Hepatocyte (in vitro differentiated cells): ENCODE data around the gene NOL12. TPM values are rescaled to one million over a fixed set of nuclear protein-coding genes. Genes with fewer than 3 reads are reported as not detected.

Source experiments
- DNase-seq: peaks from one replicate; pipeline ENCODE4 v3.0.0-alpha.2; 2016; ENCODE audit warnings: low spot score
- H2AFZ ChIP-seq: fragments of 200-600 bp; sonication (generic); 2 replicates; pipeline ENCODE4 v1.6.0; 2016; ENCODE audit warnings: antibody characterized with exemption, mild to moderate bottlenecking
- H3K27ac ChIP-seq: fragments of 200-600 bp; sonication (generic); 2 replicates; pipeline ENCODE4 v1.5.1; 2016; ENCODE audit warnings: mild to moderate bottlenecking
- H3K27me3 ChIP-seq: fragments of 200-600 bp; sonication (generic); 2 replicates; pipeline ENCODE4 v1.6.1; 2016
- H3K36me3 ChIP-seq: fragments of 200-600 bp; sonication (generic); replicated peaks from 2 replicates; pipeline ENCODE4 v1.5.1; 2016; ENCODE audit warnings: low read depth; ENCODE audit not compliant: insufficient read depth
- H3K4me1 ChIP-seq: fragments of 200-600 bp; sonication (generic); 2 replicates; pipeline ENCODE4 v1.5.1; 2016; ENCODE audit warnings: mild to moderate bottlenecking, moderate library complexity; ENCODE audit not compliant: insufficient read depth
- H3K4me2 ChIP-seq: fragments of 200-600 bp; sonication (generic); 2 replicates; pipeline ENCODE4 v1.6.0; 2016
- H3K4me3 ChIP-seq: fragments of 200-600 bp; sonication (generic); 2 replicates; pipeline ENCODE4 v1.5.1; 2016; ENCODE audit warnings: mild to moderate bottlenecking
- H3K79me2 ChIP-seq: fragments of 200-600 bp; sonication (generic); 2 replicates; pipeline ENCODE4 v1.6.0; 2017; ENCODE audit warnings: mild to moderate bottlenecking
- H3K9me2 ChIP-seq: fragments of 200-600 bp; sonication (generic); replicated peaks from 2 replicates; pipeline ENCODE4 v1.6.0; 2017; ENCODE audit warnings: mild to moderate bottlenecking; ENCODE audit not compliant: insufficient read depth
- H3K9me3 ChIP-seq: fragments of 200-600 bp; sonication (generic); 2 replicates; pipeline ENCODE4 v1.5.1; 2016; ENCODE audit warnings: low read depth, mild to moderate bottlenecking
- H4K20me1 ChIP-seq: fragments of 200-600 bp; sonication (generic); 2 replicates; pipeline ENCODE4 v1.6.0; 2016; ENCODE audit warnings: mild to moderate bottlenecking; ENCODE audit not compliant: insufficient read depth, poor library complexity, severe bottlenecking
- CTCF ChIP-seq: fragments of 200-600 bp; sonication (generic); IDR thresholded peaks from 2 replicates; pipeline ENCODE4 v1.5.1; 2016; ENCODE audit warnings: antibody characterized with exemption, mild to moderate bottlenecking; ENCODE audit not compliant: poor library complexity
- EZH2 ChIP-seq: fragments of 200-600 bp; sonication (generic); IDR thresholded peaks from 2 replicates; pipeline ENCODE4 v1.6.1; 2016; ENCODE audit warnings: antibody characterized with exemption, mild to moderate bottlenecking, borderline replicate concordance
- EZH2phosphoT487 ChIP-seq: fragments of 200-600 bp; sonication (generic); IDR thresholded peaks from one replicate; pipeline ENCODE4 v1.6.1; 2018; ENCODE audit warnings: antibody characterized with exemption, mild to moderate bottlenecking, low read depth, moderate library complexity; ENCODE audit not compliant: unreplicated experiment, severe bottlenecking
- whole genome bisulfite sequencing: methylation state at CpG from one replicate; pipeline ENCODE4 v1.1.6; 2016; ENCODE audit warnings: low lambda C conversion rate; ENCODE audit errors: missing lambda C conversion rate; 5-methylcytosine and 5-hydroxymethylcytosine counted together
- polyA plus RNA-seq: library from polyadenylated mRNA; unstranded; fragments of >200 nt; fragmentation: Nextera tagmentation; extraction: Ambion mirVana; gene quantifications from 2 replicates; pipeline ENCODE4 v1.2.1, GENCODE V29; 2016
- small RNA-seq: library from RNA; depleted of rRNA; stranded (forward); fragments of <200 nt; gene quantifications from one replicate; pipeline ENCODE3, GENCODE V24; 2014
- total RNA-seq: library from RNA; depleted of rRNA; stranded (reverse); fragments of >200 nt; gene quantifications from 2 replicates; pipeline ENCODE4 v1.2.3, GENCODE V29; 2014

The NOL12 gene
- total and polyA plus RNA-seq, 2 experiments from 2014 or later = 11.4 to 27.6 TPM

- Histone ChIP-seq H3K36me3 (no peaks in the 10 kb centered on the region), H3K79me2 (peaks cover 25% of the 10 kb centered on the region), H3K9me3 (no peaks in the 10 kb centered on the region), H3K9me2 (no peaks in the 10 kb centered on the region), H3K27me3 (no peaks in the 10 kb centered on the region), H3K27ac (peak overlapping the region; percentile 67), H4K20me1 (peaks cover 3% of the 10 kb centered on the region), H3K4me1 (peaks cover 49% of the 10 kb centered on the region), H3K4me3 (no peak overlapping the region), H3K4me2 (no peak overlapping the region), H2AFZ (no peak overlapping the region)
- 76% methylated on average over 16 of the region's 16 CpGs for WGBS
- no peak for TF ChIP-seq EZH2phosphoT487
- TF ChIP-seq EZH2 = no peak
- no peak for TF ChIP-seq CTCF
- peak; percentile 64 for DNase-seq
These were observed 56.4 kb downstream of the NOL12 start for GRCh38 chr22:37742376-37743171.

Small RNA genes within 50 kb of the gene (small RNA-seq; reads per million reads assigned to genes)
- not detected for gene RN7SL385P

Other genes starting within 250 kb of the NOL12 start
- 1.7 and 3.3 TPM in 2 replicates for gene MFNG, start 200.0 kb upstream of the NOL12 start, total RNA-seq
- gene MFNG, start 200.0 kb upstream of the NOL12 start, polyA plus RNA-seq = 3.3 and 6.3 TPM in 2 replicates
- gene CARD10, start 166.9 kb upstream of the NOL12 start, total RNA-seq = 19.1 and 23.4 TPM in 2 replicates
- gene CARD10, start 166.9 kb upstream of the NOL12 start, polyA plus RNA-seq = 28.7 and 31.2 TPM in 2 replicates
- gene CDC42EP1, start 125.9 kb upstream of the NOL12 start, total RNA-seq = 31.4 and 34.6 TPM in 2 replicates
- gene CDC42EP1, start 125.9 kb upstream of the NOL12 start, polyA plus RNA-seq = 146 and 149 TPM in 2 replicates
- 60.1 and 80.9 TPM in 2 replicates for gene LGALS2, start 106.3 kb upstream of the NOL12 start, total RNA-seq
- gene LGALS2, start 106.3 kb upstream of the NOL12 start, polyA plus RNA-seq = 115 and 125 TPM in 2 replicates
- 25.5 and 30.2 TPM in 2 replicates for gene GGA1, start 77.5 kb upstream of the NOL12 start, total RNA-seq
- 51.5 and 75.3 TPM in 2 replicates for gene GGA1, start 77.5 kb upstream of the NOL12 start, polyA plus RNA-seq
- gene SH3BP1, start 46.7 kb upstream of the NOL12 start, total RNA-seq = 6.4 and 14.0 TPM in 2 replicates
- 12.3 and 21.6 TPM in 2 replicates for gene SH3BP1, start 46.7 kb upstream of the NOL12 start, polyA plus RNA-seq
- gene PDXP, start 27.6 kb upstream of the NOL12 start, total RNA-seq = 15.0 and 18.3 TPM in 2 replicates
- gene PDXP, start 27.6 kb upstream of the NOL12 start, polyA plus RNA-seq = 25.0 and 27.6 TPM in 2 replicates
- 780 and 875 TPM in 2 replicates for gene LGALS1, start 10.7 kb upstream of the NOL12 start, total RNA-seq
- 565 and 568 TPM in 2 replicates for gene LGALS1, start 10.7 kb upstream of the NOL12 start, polyA plus RNA-seq
- gene TRIOBP, start 10.7 kb downstream of the NOL12 start, total RNA-seq = 51.2 and 57.2 TPM in 2 replicates
- 96.1 and 97.4 TPM in 2 replicates for gene TRIOBP, start 10.7 kb downstream of the NOL12 start, polyA plus RNA-seq
- 20.2 and 20.4 TPM in 2 replicates for gene GCAT, start 121.6 kb downstream of the NOL12 start, total RNA-seq
- gene GCAT, start 121.6 kb downstream of the NOL12 start, polyA plus RNA-seq = 31.5 and 40.0 TPM in 2 replicates
- not detected in 2 replicates for gene GALR3, start 137.0 kb downstream of the NOL12 start, total RNA-seq
- gene GALR3, start 137.0 kb downstream of the NOL12 start, polyA plus RNA-seq = 0.29 TPM in 1 of 2 replicates, not detected in the other
- gene ANKRD54, start 158.0 kb downstream of the NOL12 start, total RNA-seq = 28.5 and 30.4 TPM in 2 replicates
- 29.9 and 33.2 TPM in 2 replicates for gene ANKRD54, start 158.0 kb downstream of the NOL12 start, polyA plus RNA-seq
- gene EIF3L, start 163.1 kb downstream of the NOL12 start, total RNA-seq = 365 and 421 TPM in 2 replicates
- 172 and 199 TPM in 2 replicates for gene EIF3L, start 163.1 kb downstream of the NOL12 start, polyA plus RNA-seq
- gene MICALL1, start 220.0 kb downstream of the NOL12 start, total RNA-seq = 20.3 and 26.1 TPM in 2 replicates
- gene MICALL1, start 220.0 kb downstream of the NOL12 start, polyA plus RNA-seq = 11.7 and 15.0 TPM in 2 replicates